A549 (cell line): ENCODE results near the gene PLEKHA7. TPM values are rescaled to one million over a fixed set of nuclear protein-coding genes. Genes with fewer than 3 reads are reported as not detected.

Source experiments
- ATAC-seq, 2 experiments: fragments of 200-7000 bp in 1 of 2; fragments of >200 bp in 1 of 2; cut with Nextera tagmentation in 1 of 2; cut with Tn5 transposase in 1 of 2; 3 replicates each; pipeline versions ENCODE4 v1.8.0 to v1.9.1; 2018 to 2020; ENCODE audit warnings: mild to moderate bottlenecking in 1 of 2, moderate library complexity in 1 of 2
- CTCF ChIA-PET: fragments of 300-600 bp; sonication (Branson Sonifier 250); formaldehyde crosslinking; extraction: SDS; loops from one replicate; lab custom pipeline; 2021; ENCODE audit warnings: antibody characterized with exemption, inconsistent platforms; lab: Yijun Ruan, JAX
- POLR2A ChIA-PET: fragments of 350-600 bp; formaldehyde crosslinking; extraction: SDS; loops from one replicate; lab custom pipeline; 2021; ENCODE audit warnings: antibody characterized with exemption, inconsistent platforms; lab: Yijun Ruan, JAX
- DNase-seq, 2 experiments: peaks; one replicate each; pipeline versions ENCODE4 v3.0.0 to v3.0.0-alpha.2; 2011 to 2016; ENCODE audit warnings: low read depth in 1 of 2, low spot score in 1 of 2
- FAIRE-seq: peaks from 2 replicates; lab custom pipeline; 2011; peaks lifted over from hg19 to GRCh38; lab: Jason Lieb, UNC
- H3K27ac ChIP-seq, 2 experiments: fragments of >200 bp; sonication (Bioruptor Twin); formaldehyde crosslinking; 3 replicates each; pipeline ENCODE4 v1.5.1; 2016 to 2017
- H3K4me1 ChIP-seq: fragments of >200 bp; sonication (Bioruptor Twin); formaldehyde crosslinking; 3 replicates; pipeline ENCODE4 v1.6.1; 2016
- H3K4me2 ChIP-seq: fragments of >200 bp; sonication (Bioruptor Twin); formaldehyde crosslinking; 3 replicates; pipeline ENCODE4 v1.6.1; 2016
- H3K4me3 ChIP-seq: fragments of >200 bp; sonication (Bioruptor Twin); formaldehyde crosslinking; 3 replicates; pipeline ENCODE4 v1.5.1; 2016
- H3K9me3 ChIP-seq: fragments of >200 bp; sonication (Bioruptor Twin); formaldehyde crosslinking; 3 replicates; pipeline ENCODE4 v1.6.1; 2016
- CBX8 ChIP-seq: fragments of 200-600 bp; sonication (generic); IDR thresholded peaks from 2 replicates; pipeline ENCODE4 v1.6.1; 2016
- EHF ChIP-seq: fragments of 250-450 bp; sonication (Bioruptor Pico); IDR thresholded peaks from 2 replicates; pipeline ENCODE4 v1.5.0; 2020; ENCODE audit warnings: mild to moderate bottlenecking
- EHMT2 ChIP-seq: fragments of 200-600 bp; sonication (generic); IDR thresholded peaks from 2 replicates; pipeline ENCODE4 v1.6.1; 2016; ENCODE audit warnings: antibody characterized with exemption, low read depth, mild to moderate bottlenecking, moderate library complexity
- EP300 ChIP-seq, 2 experiments: fragments of >200 bp; sonication (Bioruptor Twin); formaldehyde crosslinking; IDR thresholded peaks; 2 replicates in 1 of 2; 3 replicates in 1 of 2; pipeline ENCODE4 v1.6.1; 2016 to 2017
- FOSL2 ChIP-seq, 2 experiments: fragments of 450-650 bp in 1 of 2; fragments of >200 bp in 1 of 2; sonication (Bioruptor Twin) in 1 of 2; formaldehyde crosslinking; IDR thresholded peaks; 2 replicates each; pipeline versions ENCODE4 v1.5.0 to v1.6.1; 2016 to 2020; ENCODE audit warnings: mild to moderate bottlenecking in 1 of 2, moderate library complexity in 1 of 2
- HMGXB4 ChIP-seq: fragments of 250-450 bp; sonication (Bioruptor Pico); IDR thresholded peaks from 2 replicates; pipeline ENCODE4 v1.5.0; 2021; ENCODE audit warnings: mild to moderate bottlenecking, moderate library complexity, borderline replicate concordance
- HOXA7 ChIP-seq: fragments of 250-450 bp; sonication (Bioruptor Pico); IDR thresholded peaks from 2 replicates; pipeline ENCODE4 v1.5.0; 2020; ENCODE audit warnings: mild to moderate bottlenecking, moderate library complexity
- HOXB5 ChIP-seq: fragments of 250-450 bp; sonication (Bioruptor Pico); IDR thresholded peaks from 2 replicates; pipeline ENCODE4 v1.5.0; 2020; ENCODE audit warnings: mild to moderate bottlenecking, moderate library complexity
- KDM5A ChIP-seq: fragments of 200-600 bp; sonication (generic); IDR thresholded peaks from 2 replicates; pipeline ENCODE4 v1.6.1; 2016; ENCODE audit warnings: antibody characterized with exemption, mild to moderate bottlenecking
- MAFK ChIP-seq: fragments of 450-650 bp; IDR thresholded peaks from 2 replicates; pipeline ENCODE4 v1.6.1; 2014; ENCODE audit not compliant: partially characterized antibody
- MAZ ChIP-seq: fragments of 150-350 bp; IDR thresholded peaks from 2 replicates; pipeline ENCODE4 v1.6.1; 2014; ENCODE audit warnings: antibody characterized with exemption, low read depth, low read length, borderline replicate concordance
- MYC ChIP-seq: IDR thresholded peaks from 2 replicates; pipeline ENCODE4 v1.6.1; 2012; ENCODE audit warnings: mild to moderate bottlenecking, inconsistent platforms, low read length, improper control_type of control experiment, borderline replicate concordance
- NFE2L2 ChIP-seq: fragments of 150-350 bp; conservative IDR thresholded peaks from 2 replicates; pipeline ENCODE4 v1.6.1; 2014; ENCODE audit warnings: low read length
- NR3C1 ChIP-seq: fragments of >200 bp; sonication (Bioruptor Twin); formaldehyde crosslinking; IDR thresholded peaks from 3 replicates; pipeline ENCODE4 v1.6.1; 2017
- POLR2AphosphoS2 ChIP-seq: conservative IDR thresholded peaks from 2 replicates; pipeline ENCODE4 v1.6.1; 2012; ENCODE audit warnings: low read length, improper control_type of control experiment, inconsistent platforms
- REST ChIP-seq: fragments of 200-600 bp; sonication (generic); IDR thresholded peaks from 2 replicates; pipeline ENCODE4 v1.6.1; 2016; ENCODE audit warnings: antibody characterized with exemption, mild to moderate bottlenecking, moderate library complexity
- SREBF2 ChIP-seq: fragments of 450-650 bp; IDR thresholded peaks from 2 replicates; pipeline ENCODE4 v1.6.1; 2014; ENCODE audit warnings: mild to moderate bottlenecking, moderate library complexity
- USF2 ChIP-seq: fragments of 450-650 bp; IDR thresholded peaks from 2 replicates; pipeline ENCODE4 v1.6.1; 2014; ENCODE audit warnings: antibody characterized with exemption
- ZNF302 ChIP-seq: fragments of 250-450 bp; sonication (Bioruptor Pico); IDR thresholded peaks from 2 replicates; pipeline ENCODE4 v1.9.0; 2021; ENCODE audit warnings: inconsistent platforms, mild to moderate bottlenecking, moderate library complexity
- ZSCAN20 ChIP-seq: fragments of 250-450 bp; sonication (Bioruptor Pico); IDR thresholded peaks from 2 replicates; pipeline ENCODE4 v1.8.0; 2022; ENCODE audit warnings: mild to moderate bottlenecking, moderate library complexity
- WGBS: methylation state at CpG from one replicate; pipeline ENCODE4 v1.1.6; 2017; ENCODE audit errors: missing lambda C conversion rate; 5-methylcytosine and 5-hydroxymethylcytosine counted together
- polyA plus RNA-seq, 4 experiments: library from polyadenylated mRNA; depleted of rRNA in 3 of 4; stranded (reverse); fragments of >200 nt; fragmentation: RNase III in 1 of 4; extraction: RNeasy Plus Mini Kit Qiagen cat#74134 plus additional on column Dnase treatment in 1 of 4; gene quantifications; 2 replicates in 3 of 4; 3 replicates in 1 of 4; pipeline ENCODE4 v1.2.3, GENCODE V29; 2011 to 2017
- TF ChIP-seq, protein P1 (sequence below): fragments of >200 bp; sonication (Bioruptor Twin); formaldehyde crosslinking; IDR thresholded peaks from 3 replicates; pipeline ENCODE4 v1.6.1; 2016
- TF ChIP-seq, protein P2 (sequence below): IDR thresholded peaks from 2 replicates; pipeline ENCODE4 v1.6.1; 2012

The PLEKHA7 gene
- polyA plus RNA-seq, 2 of the 4 experiments (the other 2 are of a cell fraction), result 8.7 to 13.8 TPM

- TF ChIP-seq, protein P1, sequence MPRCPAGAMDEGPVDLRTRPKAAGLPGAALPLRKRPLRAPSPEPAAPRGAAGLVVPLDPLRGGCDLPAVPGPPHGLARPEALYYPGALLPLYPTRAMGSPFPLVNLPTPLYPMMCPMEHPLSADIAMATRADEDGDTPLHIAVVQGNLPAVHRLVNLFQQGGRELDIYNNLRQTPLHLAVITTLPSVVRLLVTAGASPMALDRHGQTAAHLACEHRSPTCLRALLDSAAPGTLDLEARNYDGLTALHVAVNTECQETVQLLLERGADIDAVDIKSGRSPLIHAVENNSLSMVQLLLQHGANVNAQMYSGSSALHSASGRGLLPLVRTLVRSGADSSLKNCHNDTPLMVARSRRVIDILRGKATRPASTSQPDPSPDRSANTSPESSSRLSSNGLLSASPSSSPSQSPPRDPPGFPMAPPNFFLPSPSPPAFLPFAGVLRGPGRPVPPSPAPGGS, result no peak
- TF ChIP-seq USF2 (no peak), EHMT2 (no peak), ZSCAN20 (CRISPR knock-in tag) (no peak)
Observed at GRCh38 chr11:16789560-16790485, 224.4 kb downstream of the PLEKHA7 start (continued).

GRCh38 chr11:16789063-16789420 lies 225.2 kb downstream of the PLEKHA7 start:
- TF ChIP-seq REST (no peak), SREBF2 (no peak), FOSL2 (IDR thresholded peaks at IDR 0.05) (no peak), FOSL2 (CRISPR knock-in tag; IDR thresholded peaks at IDR 0.05) (no peak), MAZ (no peak), POLR2AphosphoS2 (no peak), HOXA7 (CRISPR knock-in tag) (no peak), EP300 (IDR thresholded peaks at IDR 0.05) (no peak), NFE2L2 (no peak), ZNF302 (CRISPR knock-in tag) (no peak), HMGXB4 (no peak), HOXB5 (CRISPR knock-in tag) (no peak), USF2 (no peak), CBX8 (no peak), EHF (CRISPR knock-in tag) (no peak), MAFK (no peak), KDM5A (no peak), NR3C1 (no peak), MYC (no peak)
- TF ChIP-seq, protein P2, sequence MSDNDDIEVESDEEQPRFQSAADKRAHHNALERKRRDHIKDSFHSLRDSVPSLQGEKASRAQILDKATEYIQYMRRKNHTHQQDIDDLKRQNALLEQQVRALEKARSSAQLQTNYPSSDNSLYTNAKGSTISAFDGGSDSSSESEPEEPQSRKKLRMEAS, result no peak
- 85% methylated on average over 13 of the region's 13 CpGs for WGBS
- FAIRE-seq (no peak), DNase-seq (no peak), ATAC-seq (no peak)
- H3K4me3 ChIP-seq, result no peak overlapping the region
- no peak overlapping the region for H3K4me2 ChIP-seq
- POLR2A ChIA-PET, result no interaction called here
- H3K27ac ChIP-seq, result peak overlapping the region in 1 of 2 experiments; percentile 51; a peak in 2 of 6 replicates
- CTCF ChIA-PET, result interaction anchor here (0.8 to 7.9 kb wide), 22 partner anchors 8 to 379 kb away, joined by 3 to 94 read pairs (median 4); no protein-coding TSS in a partner anchor
- no peaks in the 10 kb centered on the region for H3K9me3 ChIP-seq
- peaks cover 34% of the 10 kb centered on the region for H3K4me1 ChIP-seq
